Astrocyte (in vitro differentiated cells and primary cell): ENCODE measurements around the gene SDHC.

Experiments
- EZH2 ChIP-seq: IDR thresholded peaks from 2 replicates; pipeline ENCODE4 v1.6.1; 2012; ENCODE audit warnings: mild to moderate bottlenecking, low read length, inconsistent platforms; ENCODE audit not compliant: insufficient read depth
- TF ChIP-seq, protein P1 (sequence below): IDR thresholded peaks from 2 replicates; pipeline ENCODE4 v1.5.1; 2011; ENCODE audit warnings: low read depth, mild to moderate bottlenecking, inconsistent platforms, low read length, moderate library complexity; ENCODE audit not compliant: insufficient read depth

DNA sequence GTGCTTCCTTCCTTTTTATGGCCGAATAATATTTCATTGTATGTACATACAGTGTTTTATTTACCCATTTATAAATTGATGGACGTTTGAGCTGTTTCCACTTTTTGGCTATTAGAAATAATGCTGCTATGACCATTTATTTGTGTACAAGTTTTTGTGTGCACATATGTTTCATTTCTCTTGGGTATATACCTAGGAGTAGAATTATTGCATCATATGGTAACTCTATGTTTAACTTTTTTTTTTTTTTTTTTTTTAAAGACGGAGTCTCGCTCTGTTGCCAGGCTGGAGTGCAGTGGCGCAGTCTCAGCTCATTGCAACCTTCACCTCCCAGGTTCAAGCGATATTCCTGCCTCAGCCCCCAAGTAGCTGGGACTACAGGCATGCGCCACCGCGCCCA, 19.0 kb downstream of the SDHC start:
- TF ChIP-seq, protein P1, sequence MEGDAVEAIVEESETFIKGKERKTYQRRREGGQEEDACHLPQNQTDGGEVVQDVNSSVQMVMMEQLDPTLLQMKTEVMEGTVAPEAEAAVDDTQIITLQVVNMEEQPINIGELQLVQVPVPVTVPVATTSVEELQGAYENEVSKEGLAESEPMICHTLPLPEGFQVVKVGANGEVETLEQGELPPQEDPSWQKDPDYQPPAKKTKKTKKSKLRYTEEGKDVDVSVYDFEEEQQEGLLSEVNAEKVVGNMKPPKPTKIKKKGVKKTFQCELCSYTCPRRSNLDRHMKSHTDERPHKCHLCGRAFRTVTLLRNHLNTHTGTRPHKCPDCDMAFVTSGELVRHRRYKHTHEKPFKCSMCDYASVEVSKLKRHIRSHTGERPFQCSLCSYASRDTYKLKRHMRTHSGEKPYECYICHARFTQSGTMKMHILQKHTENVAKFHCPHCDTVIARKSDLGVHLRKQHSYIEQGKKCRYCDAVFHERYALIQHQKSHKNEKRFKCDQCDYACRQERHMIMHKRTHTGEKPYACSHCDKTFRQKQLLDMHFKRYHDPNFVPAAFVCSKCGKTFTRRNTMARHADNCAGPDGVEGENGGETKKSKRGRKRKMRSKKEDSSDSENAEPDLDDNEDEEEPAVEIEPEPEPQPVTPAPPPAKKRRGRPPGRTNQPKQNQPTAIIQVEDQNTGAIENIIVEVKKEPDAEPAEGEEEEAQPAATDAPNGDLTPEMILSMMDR, result no peak
- no peak for TF ChIP-seq EZH2
